TTC549 (cell line): ENCODE data around the gene NOL9.
A peak's percentile ranks its signal among the peaks of the same experiment; 100 is the strongest.

Experiments used
- FAIRE-seq: peaks from 2 replicates; lab custom pipeline; 2012; peaks lifted over from hg19 to GRCh38; lab: Jason Lieb, UNC

The NOL9 gene

DNA sequence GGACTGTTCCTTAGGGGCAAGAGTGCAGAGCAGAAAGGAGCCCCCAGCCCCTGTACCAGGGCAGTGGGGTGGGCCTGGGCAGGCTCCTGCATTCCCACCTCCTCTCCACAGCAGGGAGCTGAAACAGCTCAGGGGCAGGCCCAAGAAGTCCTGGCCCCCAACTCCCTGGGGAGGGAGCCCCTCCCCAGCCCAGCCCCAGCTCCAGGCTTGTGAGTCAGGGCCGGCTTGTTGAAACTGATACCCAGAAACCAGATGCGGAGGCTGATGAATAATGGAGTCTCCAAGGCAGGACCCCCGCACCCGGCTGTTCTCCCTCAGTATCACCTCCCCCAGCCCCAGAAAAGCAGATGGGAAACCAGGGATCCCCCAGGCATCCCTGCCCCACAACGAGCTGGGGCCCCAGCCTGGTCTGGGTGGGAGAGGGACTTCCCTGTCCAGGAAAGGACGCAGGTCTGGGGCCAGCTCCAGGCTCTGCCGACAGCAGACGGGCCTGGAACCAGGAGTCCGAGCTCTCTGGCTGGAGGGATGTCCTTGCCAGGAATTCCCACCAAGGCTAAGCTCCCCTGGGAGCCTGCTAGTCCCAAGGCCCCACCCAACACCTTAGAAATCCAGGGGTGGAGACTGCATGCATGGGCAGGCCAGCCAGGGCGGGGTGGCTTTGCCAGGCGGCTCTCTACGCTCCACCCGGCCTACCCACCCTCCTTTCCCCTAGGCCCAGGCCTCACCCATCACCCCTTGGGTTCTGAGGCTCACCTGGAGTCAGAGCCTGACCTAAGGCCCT is 65.5 kb downstream of the NOL9 start:
- FAIRE-seq = no peak

GRCh38 chr1:6487804-6488484 is 66.4 kb downstream of the NOL9 start:
- FAIRE-seq = no peak

- FAIRE-seq = peak; percentile 56
Measured at GRCh38 chr1:6486433-6487011, 67.8 kb downstream of the NOL9 start.

- no peak for FAIRE-seq
Measured at GRCh38 chr1:6485168-6486101, 68.9 kb downstream of the NOL9 start.

GRCh38 chr1:6484826-6485167 is 69.5 kb downstream of the NOL9 start:
- no peak for FAIRE-seq

DNA sequence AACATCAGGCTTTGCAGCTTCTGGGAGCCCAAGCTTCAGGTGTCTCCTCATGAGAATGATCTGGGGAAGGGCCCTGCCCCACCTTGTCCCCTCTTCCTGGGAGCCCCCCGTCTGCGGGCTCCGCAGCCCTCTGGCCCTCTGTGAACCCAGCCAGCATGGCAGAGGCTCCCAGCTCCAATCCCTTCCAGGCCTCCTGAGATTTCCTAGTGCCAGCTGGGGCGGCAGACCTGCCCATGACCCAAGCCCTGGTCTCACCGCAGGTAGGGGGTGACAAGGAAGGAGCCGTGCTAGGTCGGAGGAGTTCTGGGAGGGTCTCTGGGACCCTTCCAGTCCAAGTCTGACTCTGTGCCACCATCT is 70.6 kb downstream of the NOL9 start:
- no peak for FAIRE-seq

DNA sequence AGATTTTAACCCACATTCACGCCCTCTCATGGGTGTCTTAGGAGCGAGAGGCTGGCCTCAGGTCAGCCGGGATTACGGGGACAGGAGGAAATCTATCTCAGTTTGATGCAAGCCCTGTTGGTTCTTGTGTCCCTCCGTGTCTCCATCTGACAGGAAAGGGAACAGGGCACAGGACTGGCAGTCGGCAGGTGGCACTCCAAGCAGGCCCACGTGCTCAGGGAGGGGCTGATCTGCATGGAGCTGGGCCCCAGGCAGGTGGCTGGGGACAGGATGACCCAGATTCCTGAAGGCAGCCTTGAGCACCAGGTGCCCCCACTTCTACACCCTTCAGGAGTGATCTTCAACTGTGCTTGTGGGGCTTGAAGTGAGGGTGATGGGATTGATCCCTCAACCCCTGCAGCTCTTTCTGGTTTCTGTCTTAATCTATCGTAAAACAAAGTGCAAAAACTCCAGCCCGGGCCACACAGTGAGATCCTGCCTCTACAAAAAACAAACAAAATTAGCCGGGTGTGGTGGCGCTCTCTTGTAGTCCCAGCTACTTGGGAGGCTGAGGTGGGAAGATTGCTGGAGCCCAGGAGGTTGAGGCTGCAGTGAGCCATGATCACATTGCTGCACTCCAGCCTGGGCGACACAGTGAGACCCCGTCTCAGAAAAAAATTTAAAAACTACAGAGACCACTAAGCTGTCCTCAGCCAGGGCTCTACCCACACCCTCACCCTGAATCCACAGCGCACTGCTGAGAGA is 71.1 kb downstream of the NOL9 start:
- no peak for FAIRE-seq

- no peak for FAIRE-seq
Measured at GRCh38 chr1:6481820-6482219, 72.5 kb downstream of the NOL9 start.

- FAIRE-seq = no peak
Measured at GRCh38 chr1:6477039-6477820, 77.1 kb downstream of the NOL9 start.

DNA sequence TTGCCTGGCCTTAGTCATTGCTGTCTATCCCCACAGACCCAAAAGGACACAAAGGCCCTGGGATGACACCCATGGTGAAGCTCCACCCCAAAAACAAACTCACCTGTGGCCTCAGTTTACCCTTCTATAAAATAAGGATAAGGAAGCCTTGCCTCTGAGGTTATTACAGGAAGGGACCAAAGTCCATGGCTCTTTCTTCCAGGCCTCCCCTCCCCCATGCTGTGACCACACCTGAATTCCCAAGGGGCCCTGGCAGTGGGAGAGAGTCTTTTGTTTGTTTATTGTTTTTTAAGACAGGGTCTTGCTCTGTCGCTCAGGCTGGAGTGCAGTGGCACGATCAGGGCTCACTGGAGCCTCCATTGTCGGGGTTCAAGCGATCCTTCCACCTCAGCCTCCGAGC is 77.8 kb downstream of the NOL9 start:
- FAIRE-seq = no peak

GRCh38 chr1:6475381-6476133 is 78.8 kb downstream of the NOL9 start:
- no peak for FAIRE-seq

DNA sequence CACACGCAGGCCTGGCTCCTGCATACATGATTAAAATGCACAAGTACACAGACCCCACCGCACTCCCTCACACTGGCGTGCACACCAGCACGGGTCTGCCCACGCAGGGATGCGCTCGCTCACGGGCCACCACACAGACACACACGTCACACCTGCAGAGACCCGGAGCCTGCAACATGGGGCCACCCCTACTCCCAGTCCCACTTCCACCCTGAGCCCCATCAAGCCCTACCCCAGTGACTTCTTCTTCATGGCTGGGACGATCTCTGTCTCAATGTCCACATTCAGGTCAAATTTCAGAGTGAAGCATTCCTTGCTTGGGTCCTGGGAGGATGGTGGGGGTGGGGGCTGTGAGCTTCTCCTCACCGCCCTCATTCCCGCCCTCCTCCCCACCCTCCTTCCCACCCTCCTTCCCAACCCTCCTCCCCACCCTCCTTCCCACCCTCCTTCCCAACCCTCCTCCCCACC is 79.5 kb downstream of the NOL9 start:
- no peak for FAIRE-seq

DNA sequence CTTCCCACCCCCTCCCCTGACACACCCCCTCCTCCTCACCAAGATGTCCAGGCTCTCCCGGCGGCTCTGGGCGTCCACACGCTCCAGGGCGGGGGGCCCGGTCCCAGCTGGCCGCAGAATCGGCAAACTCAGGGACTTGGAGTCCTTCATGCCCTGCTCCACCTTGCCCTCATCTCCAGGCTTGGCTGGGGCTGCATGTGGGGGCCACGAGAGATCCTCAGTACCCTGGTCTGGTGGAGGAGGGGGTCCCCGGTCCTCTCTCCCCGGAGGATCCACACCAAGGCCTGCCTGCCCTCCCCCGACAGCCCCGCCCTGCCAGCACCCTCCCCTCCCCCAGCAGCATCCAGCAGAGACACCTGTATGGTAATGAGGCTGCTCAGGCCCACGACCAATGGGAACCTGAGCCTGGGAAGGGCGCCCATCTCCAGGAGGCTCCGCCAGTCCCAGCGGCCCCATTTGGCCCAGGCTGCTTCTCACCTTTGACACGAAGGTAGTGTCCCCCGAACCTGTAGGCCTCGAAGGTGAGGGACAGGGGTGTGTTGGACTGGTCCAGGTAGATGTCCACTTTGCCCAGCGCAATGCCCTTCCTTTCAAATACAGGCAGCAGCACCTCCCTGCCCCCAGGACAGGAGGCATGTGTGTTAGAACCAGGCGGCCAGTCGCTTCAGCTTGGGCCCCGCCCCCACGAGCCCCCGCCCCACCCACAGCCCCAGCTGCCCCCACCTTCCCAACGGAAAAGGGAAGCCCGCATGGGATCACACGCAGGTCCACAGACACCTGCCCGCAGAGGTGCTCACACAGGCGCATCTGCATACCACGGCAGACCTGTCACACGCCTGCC is 80.1 kb downstream of the NOL9 start:
- no peak for FAIRE-seq

- FAIRE-seq = no peak
Measured at GRCh38 chr1:6473156-6473555, 81.2 kb downstream of the NOL9 start.

DNA sequence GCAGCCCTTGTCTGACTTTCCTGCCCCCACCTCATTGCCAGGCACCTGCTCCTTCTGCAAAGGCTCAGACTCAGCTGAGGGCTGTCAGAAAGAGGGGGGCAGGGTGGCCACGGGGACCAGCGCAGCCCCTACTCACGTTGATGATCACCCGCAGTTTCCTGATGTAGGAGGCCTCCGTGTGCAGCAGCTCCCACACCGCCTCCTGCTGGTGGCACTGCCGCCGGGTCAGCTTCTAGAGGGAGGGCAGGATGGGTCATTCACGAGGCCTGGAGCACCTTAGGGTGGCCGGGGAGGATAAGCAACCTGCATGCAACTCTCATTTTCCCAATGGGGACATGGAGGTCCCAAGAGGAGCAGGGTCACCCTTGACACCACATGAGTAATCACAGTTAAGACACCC is 81.9 kb downstream of the NOL9 start:
- no peak for FAIRE-seq

- no peak for FAIRE-seq
Measured at GRCh38 chr1:6471970-6472368, 82.3 kb downstream of the NOL9 start.
